Measurements from ENCODE around the gene NME4. TPM values are rescaled to one million over a fixed set of nuclear protein-coding genes. Genes with fewer than 3 reads are reported as not detected.

Gene NME4
- total and polyA plus RNA-seq, 12 donors: 48.1 to 97.2 (median 75.4) TPM

GRCh38 chr16:440627-441026 lies 43.6 kb downstream of the NME4 start:
- DNase-seq (no peak), ATAC-seq (no peak)
- H3K4me1 ChIP-seq: no peaks in the 10 kb centered on the region
- no peak overlapping the region for H3K4me3 ChIP-seq
- no peak for TF ChIP-seq CTCF (IDR thresholded peaks at IDR 0.05)
- H3K27me3 ChIP-seq: no peaks in the 10 kb centered on the region
- WGBS, 2 donors: 77 to 91% methylated on average over 5 to 6 of the region's 6 CpGs
- peaks cover 0 to 23% (median 0%) of the 10 kb centered on the region in 9 donors for H3K36me3 ChIP-seq
- H3K27ac ChIP-seq: no peak overlapping the region
- H3K9me3 ChIP-seq: no peaks in the 10 kb centered on the region
- intact Hi-C loops (cut with DNase I): no loop called here

GRCh38 chr16:441447-441846 lies 44.4 kb downstream of the NME4 start:
- Histone ChIP-seq H3K4me1 (no peaks in the 10 kb centered on the region), H3K36me3 (peaks cover 0 to 23% (median 0%) of the 10 kb centered on the region in 9 donors), H3K27me3 (no peaks in the 10 kb centered on the region), H3K9me3 (no peaks in the 10 kb centered on the region), H3K4me3 (no peak overlapping the region), H3K27ac (no peak overlapping the region)
- DNase-seq (no peak), ATAC-seq (no peak)
- WGBS, 2 donors: 96 to 97% methylated on average over 6 of the region's 6 CpGs
- no peak for TF ChIP-seq CTCF (IDR thresholded peaks at IDR 0.05)
- intact Hi-C loops (cut with DNase I): no loop called here

- ATAC-seq (no peak), DNase-seq (no peak)
- intact Hi-C loops (cut with DNase I): no loop called here
- Histone ChIP-seq H3K36me3 (peaks cover 0 to 23% (median 0%) of the 10 kb centered on the region in 9 donors), H3K4me1 (no peaks in the 10 kb centered on the region), H3K4me3 (peak overlapping the region in 1 of 10 donors; percentile 7), H3K27ac (peak overlapping the region in 1 of 10 donors; percentile 1), H3K9me3 (no peaks in the 10 kb centered on the region), H3K27me3 (no peaks in the 10 kb centered on the region)
- no peak for TF ChIP-seq CTCF (IDR thresholded peaks at IDR 0.05)
- WGBS, 2 donors: 85 to 87% methylated on average over 6 of the region's 6 CpGs
Observed at GRCh38 chr16:442976-443375, 46.0 kb downstream of the NME4 start.

GRCh38 chr16:444027-444426 lies 47.0 kb downstream of the NME4 start:
- Histone ChIP-seq H3K27ac (no peak overlapping the region), H3K9me3 (no peaks in the 10 kb centered on the region), H3K27me3 (no peaks in the 10 kb centered on the region), H3K4me3 (no peak overlapping the region), H3K36me3 (peaks cover 0 to 23% (median 0%) of the 10 kb centered on the region in 9 donors), H3K4me1 (no peaks in the 10 kb centered on the region)
- WGBS, 2 donors: 93 to 96% methylated on average over 10 of the region's 10 CpGs
- DNase-seq: no peak
- no peak for TF ChIP-seq CTCF (IDR thresholded peaks at IDR 0.05)
- intact Hi-C loops (cut with DNase I): no loop called here
- ATAC-seq: no peak
